Breast epithelium (tissue), 4 donors: ENCODE measurements around the gene C16orf89. TPM values are rescaled to one million over a fixed set of nuclear protein-coding genes. Genes with fewer than 3 reads are reported as not detected.

Source experiments
- DNase-seq, 2 donors: peaks; one replicate each; pipeline ENCODE4 v3.0.0-alpha.2; 2019; ENCODE audit warnings: low spot score in 2 of 2
- H3K27ac ChIP-seq, 2 donors: fragments of 200-600 bp; sonication (generic) in 1 of 2; one replicate each; pipeline ENCODE4 v1.5.1; 2016 to 2019; ENCODE audit warnings: mild to moderate bottlenecking in 1 of 2
- H3K27me3 ChIP-seq, 2 donors: fragments of 200-600 bp; sonication (generic) in 1 of 2; one replicate each; pipeline versions ENCODE4 v1.5.1 to v1.6.0; 2017 to 2019; ENCODE audit warnings: control low read depth in 1 of 2, mild to moderate bottlenecking in 1 of 2
- H3K36me3 ChIP-seq: fragments of 200-600 bp; one replicate; pipeline ENCODE4 v1.5.1; 2019
- H3K4me1 ChIP-seq, 2 donors: fragments of 200-600 bp; sonication (generic); one replicate each; pipeline ENCODE4 v1.5.1; 2016 to 2019; ENCODE audit warnings: control low read depth in 1 of 2
- H3K4me3 ChIP-seq, 3 donors: fragments of 200-600 bp; sonication (generic); 1 replicate in 2 of 3; 2 replicates in 1 of 3; pipeline ENCODE4 v1.5.1; 2016 to 2019; ENCODE audit warnings: mild to moderate bottlenecking in 3 of 3, moderate library complexity in 2 of 3
- H3K9me3 ChIP-seq, 2 donors: fragments of 200-600 bp; sonication (generic) in 1 of 2; one replicate each; pipeline ENCODE4 v1.5.1; 2016 to 2019; ENCODE audit warnings: control low read depth in 1 of 2
- POLR2A ChIP-seq: fragments of 450-650 bp; IDR thresholded peaks from one replicate; pipeline ENCODE4 v1.6.1; 2016; ENCODE audit warnings: antibody characterized with exemption, mild to moderate bottlenecking, moderate library complexity
- POLR2AphosphoS5 ChIP-seq, 3 donors: sonication (generic); formaldehyde crosslinking; IDR thresholded peaks; one replicate each; pipeline ENCODE4 v1.6.1; 2017; ENCODE audit warnings: antibody characterized with exemption in 3 of 3
- intact Hi-C: fragments of 100-400 bp; cut with DNase I; formaldehyde crosslinking; loops from one replicate; pipeline ENCODE4 v1.15.1; 2023; ENCODE audit warnings: low total_unique reads
- total RNA-seq, 3 donors: library from RNA; depleted of rRNA; stranded (reverse); fragments of >200 nt; gene quantifications; one replicate each; pipeline ENCODE4 v1.1.0, GENCODE V29; 2016
- TF ChIP-seq, protein P1 (sequence below), 3 donors: fragments of 450-650 bp; IDR thresholded peaks; one replicate each; pipeline ENCODE4 v1.5.1; 2016 to 2017; ENCODE audit warnings: antibody characterized with exemption in 3 of 3, mild to moderate bottlenecking in 3 of 3, moderate library complexity in 3 of 3

The C16orf89 gene
- total RNA-seq, 3 donors from 2014 or later: 5.1 to 10.2 (median 6.4) TPM

DNA sequence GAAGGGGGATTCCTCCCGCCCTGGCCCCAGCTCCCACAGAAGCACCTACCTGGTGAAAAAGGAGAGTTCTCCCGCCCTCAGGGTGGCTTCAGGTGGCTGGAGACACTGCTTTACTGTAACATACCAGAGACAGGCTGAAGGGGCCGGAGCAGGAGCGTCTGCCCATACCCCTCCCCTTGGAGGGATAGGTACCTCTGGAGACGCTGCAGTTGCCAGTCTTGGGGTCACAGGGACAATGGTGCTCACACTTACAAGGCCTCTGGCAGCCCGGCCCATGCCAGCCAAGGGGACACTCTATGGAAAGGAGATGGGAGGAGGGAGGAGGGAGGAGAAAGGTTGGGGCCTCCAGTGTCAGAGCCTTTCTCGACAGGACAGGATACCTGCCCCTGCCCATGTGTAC lies 38.7 kb downstream of the C16orf89 start:
- TF ChIP-seq POLR2A (no peak), POLR2AphosphoS5 (IDR thresholded peaks at IDR 0.05) (no peak)
- TF ChIP-seq, protein P1, sequence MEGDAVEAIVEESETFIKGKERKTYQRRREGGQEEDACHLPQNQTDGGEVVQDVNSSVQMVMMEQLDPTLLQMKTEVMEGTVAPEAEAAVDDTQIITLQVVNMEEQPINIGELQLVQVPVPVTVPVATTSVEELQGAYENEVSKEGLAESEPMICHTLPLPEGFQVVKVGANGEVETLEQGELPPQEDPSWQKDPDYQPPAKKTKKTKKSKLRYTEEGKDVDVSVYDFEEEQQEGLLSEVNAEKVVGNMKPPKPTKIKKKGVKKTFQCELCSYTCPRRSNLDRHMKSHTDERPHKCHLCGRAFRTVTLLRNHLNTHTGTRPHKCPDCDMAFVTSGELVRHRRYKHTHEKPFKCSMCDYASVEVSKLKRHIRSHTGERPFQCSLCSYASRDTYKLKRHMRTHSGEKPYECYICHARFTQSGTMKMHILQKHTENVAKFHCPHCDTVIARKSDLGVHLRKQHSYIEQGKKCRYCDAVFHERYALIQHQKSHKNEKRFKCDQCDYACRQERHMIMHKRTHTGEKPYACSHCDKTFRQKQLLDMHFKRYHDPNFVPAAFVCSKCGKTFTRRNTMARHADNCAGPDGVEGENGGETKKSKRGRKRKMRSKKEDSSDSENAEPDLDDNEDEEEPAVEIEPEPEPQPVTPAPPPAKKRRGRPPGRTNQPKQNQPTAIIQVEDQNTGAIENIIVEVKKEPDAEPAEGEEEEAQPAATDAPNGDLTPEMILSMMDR (IDR thresholded peaks at IDR 0.05): no peak
- no peak for DNase-seq
- Histone ChIP-seq H3K27ac (no peak overlapping the region), H3K27me3 (no peaks in the 10 kb centered on the region), H3K36me3 (no peaks in the 10 kb centered on the region), H3K4me3 (no peak overlapping the region), H3K4me1 (no peaks in the 10 kb centered on the region), H3K9me3 (no peaks in the 10 kb centered on the region)
- intact Hi-C loops: no loop called here

- no peaks in the 10 kb centered on the region for H3K4me1 ChIP-seq
- no peak overlapping the region for H3K27ac ChIP-seq
- intact Hi-C loops: no loop called here
- H3K4me3 ChIP-seq: no peak overlapping the region
- DNase-seq: no peak
- no peaks in the 10 kb centered on the region for H3K9me3 ChIP-seq
- H3K27me3 ChIP-seq: no peaks in the 10 kb centered on the region
- TF ChIP-seq POLR2AphosphoS5 (IDR thresholded peaks at IDR 0.05) (no peak), POLR2A (no peak)
- TF ChIP-seq, protein P1 (IDR thresholded peaks at IDR 0.05): no peak
- no peaks in the 10 kb centered on the region for H3K36me3 ChIP-seq
These were observed 39.1 kb downstream of the C16orf89 start for GRCh38 chr16:5026664-5027063.

DNA sequence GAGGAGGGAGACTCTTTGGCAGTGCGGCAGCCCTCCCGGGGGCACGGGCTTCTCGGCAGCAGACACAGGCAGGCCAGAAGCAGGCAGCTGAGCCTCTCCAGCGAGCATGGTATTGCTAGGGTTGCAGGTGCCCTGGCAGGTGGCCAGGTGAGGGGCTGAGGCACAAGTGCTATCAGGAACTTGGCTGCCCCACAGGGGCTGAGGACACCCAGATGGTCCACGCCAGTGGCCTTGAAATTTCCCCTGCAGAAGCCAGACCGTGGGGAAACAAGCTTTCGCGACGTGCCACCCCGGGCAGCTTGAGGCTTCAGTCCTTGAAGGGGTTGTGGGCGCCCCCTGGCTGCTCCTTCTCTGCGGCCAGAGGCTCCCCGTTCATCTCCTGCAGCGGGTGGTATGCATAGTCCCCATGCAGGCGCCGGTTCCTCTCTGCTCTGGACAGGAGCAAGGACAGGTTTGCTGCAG lies 40.6 kb downstream of the C16orf89 start:
- no peaks in the 10 kb centered on the region for H3K4me1 ChIP-seq
- intact Hi-C loops: no loop called here
- no peaks in the 10 kb centered on the region for H3K9me3 ChIP-seq
- TF ChIP-seq POLR2AphosphoS5 (IDR thresholded peaks at IDR 0.05): no peak
- TF ChIP-seq, protein P1 (IDR thresholded peaks at IDR 0.05): no peak
- TF ChIP-seq POLR2A: no peak
- H3K27me3 ChIP-seq: no peaks in the 10 kb centered on the region
- H3K36me3 ChIP-seq: no peaks in the 10 kb centered on the region
- no peak for DNase-seq
- H3K27ac ChIP-seq: no peak overlapping the region
- no peak overlapping the region for H3K4me3 ChIP-seq

DNA sequence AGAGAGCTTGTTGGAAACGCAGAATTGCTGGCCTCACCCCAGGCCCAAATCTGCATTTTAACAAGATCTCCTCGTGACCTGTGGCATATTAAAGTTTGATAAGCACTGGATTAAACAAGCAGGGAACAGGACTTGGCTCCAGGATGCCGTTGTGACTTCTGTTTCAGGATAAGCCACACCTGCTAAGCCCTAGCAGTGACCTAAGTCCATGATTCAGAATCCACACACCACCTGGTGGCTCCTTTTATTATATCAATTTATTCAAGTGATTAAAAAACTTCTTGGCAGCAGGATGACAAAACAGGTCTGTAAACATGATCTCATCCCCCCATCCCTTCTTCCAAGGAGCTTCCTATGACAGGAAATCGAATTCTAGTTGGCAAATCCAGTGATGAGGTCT lies 41.1 kb downstream of the C16orf89 start:
- Histone ChIP-seq H3K36me3 (no peaks in the 10 kb centered on the region), H3K27me3 (no peaks in the 10 kb centered on the region), H3K4me3 (no peak overlapping the region), H3K27ac (no peak overlapping the region), H3K9me3 (no peaks in the 10 kb centered on the region), H3K4me1 (no peaks in the 10 kb centered on the region)
- intact Hi-C loops: no loop called here
- TF ChIP-seq, protein P1 (IDR thresholded peaks at IDR 0.05): peak in 1 of 3 donors; percentile 9
- no peak for TF ChIP-seq POLR2AphosphoS5 (IDR thresholded peaks at IDR 0.05)
- TF ChIP-seq POLR2A: no peak
- DNase-seq: no peak

- no peaks in the 10 kb centered on the region for H3K4me1 ChIP-seq
- no peak overlapping the region for H3K4me3 ChIP-seq
- intact Hi-C loops: no loop called here
- no peak for DNase-seq
- no peaks in the 10 kb centered on the region for H3K9me3 ChIP-seq
- no peaks in the 10 kb centered on the region for H3K36me3 ChIP-seq
- H3K27me3 ChIP-seq: no peaks in the 10 kb centered on the region
- no peak overlapping the region for H3K27ac ChIP-seq
- TF ChIP-seq, protein P1 (IDR thresholded peaks at IDR 0.05): no peak
- TF ChIP-seq POLR2A: no peak
- no peak for TF ChIP-seq POLR2AphosphoS5 (IDR thresholded peaks at IDR 0.05)
These were observed 43.2 kb downstream of the C16orf89 start for GRCh38 chr16:5022521-5022920.
